Measurements from ENCODE around the gene GRIPAP1.

DNA sequence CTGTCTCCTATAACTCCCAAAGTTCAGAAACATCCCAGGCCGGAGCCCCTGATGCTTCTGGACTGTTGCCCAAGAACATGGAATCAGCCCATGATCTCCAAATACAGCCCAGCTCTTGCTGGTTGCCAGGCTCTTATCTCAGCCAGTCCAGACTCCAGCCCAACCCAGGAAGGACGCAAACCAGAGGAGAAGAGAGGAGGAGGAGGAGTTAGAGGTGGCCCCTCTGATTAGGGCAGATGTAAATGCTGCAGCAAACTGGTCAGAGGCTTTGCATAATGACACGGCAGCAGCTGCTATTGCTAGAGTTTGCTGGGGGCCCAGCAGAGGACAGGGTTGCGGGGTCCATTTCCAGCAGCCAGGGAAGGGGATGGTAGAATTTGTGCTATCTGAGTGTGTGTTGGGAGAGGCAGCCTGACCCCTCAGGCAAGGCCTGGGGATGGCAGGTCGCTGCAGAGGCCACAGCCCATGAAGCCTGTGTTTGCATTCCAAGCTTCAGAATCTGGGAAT lies 40.4 kb downstream of the GRIPAP1 start:
- TF ChIP-seq CTCF (IDR thresholded peaks at IDR 0.05) = no peak
- TF ChIP-seq POLR2A (IDR thresholded peaks at IDR 0.05) = no peak
- no peak for TF ChIP-seq POLR2AphosphoS5 (IDR thresholded peaks at IDR 0.05)
